Panc1 (cell line): Measurements from ENCODE around the gene PPP6R2. TPM values are rescaled to one million over a fixed set of nuclear protein-coding genes. Genes with fewer than 3 reads are reported as not detected.
A peak's percentile ranks its signal among the peaks of the same experiment; 100 is the strongest.

Experiments
- ATAC-seq: fragments of 200-7000 bp; cut with Tn5 transposase; 2 replicates; pipeline ENCODE4 v1.9.1; 2020; ENCODE audit warnings: mild to moderate bottlenecking, moderate library complexity
- BruUV-seq: library from RNA; stranded (reverse); fragments of 400-500 nt; replicated peaks from 2 replicates; lab custom pipeline; 2021; lab: Mats Ljungman, UMichigan
- CTCF ChIA-PET: fragments of 300-600 bp; sonication (Branson Sonifier 250); formaldehyde crosslinking; loops from one replicate; lab custom pipeline; 2022; ENCODE audit warnings: antibody characterized with exemption; lab: Charles Lee
- POLR2A ChIA-PET: fragments of 300-600 bp; sonication (Branson Sonifier 250); formaldehyde crosslinking; loops from one replicate; lab custom pipeline; 2022; ENCODE audit warnings: antibody characterized with exemption; lab: Charles Lee
- DNase-seq: peaks from one replicate; pipeline ENCODE4 v3.0.0-alpha.2; 2010; ENCODE audit warnings: low read depth, low spot score
- H3K27ac ChIP-seq: 2 replicates; pipeline ENCODE4 v1.5.1; 2011; ENCODE audit warnings: mild to moderate bottlenecking, low read length, inconsistent platforms
- H3K27me3 ChIP-seq: fragments of 200-500 bp; sonication (Bioruptor generic); 2 replicates; pipeline ENCODE4 v1.6.0; 2014; ENCODE audit warnings: low read length, inconsistent platforms; ENCODE audit not compliant: control insufficient read depth, insufficient read depth
- H3K36me3 ChIP-seq: fragments of 200-500 bp; sonication (Bioruptor generic); 2 replicates; pipeline ENCODE4 v1.5.1; 2014; ENCODE audit warnings: inconsistent platforms, mild to moderate bottlenecking, low read length, moderate library complexity; ENCODE audit not compliant: control insufficient read depth, insufficient read depth
- H3K4me1 ChIP-seq: 2 replicates; pipeline ENCODE4 v1.5.1; 2011; ENCODE audit warnings: inconsistent platforms, mild to moderate bottlenecking, low read length, moderate library complexity; ENCODE audit not compliant: control insufficient read depth, insufficient read depth
- H3K4me3 ChIP-seq, 2 experiments: 2 replicates each; pipeline ENCODE4 v1.5.1; 2011 to 2012; ENCODE audit warnings: low read depth in 2 of 2, low read length in 2 of 2, mild to moderate bottlenecking in 2 of 2, inconsistent platforms in 1 of 2, moderate library complexity in 1 of 2
- H3K9me3 ChIP-seq: fragments of 200-500 bp; sonication (Bioruptor generic); 2 replicates; pipeline ENCODE4 v1.5.1; 2014; ENCODE audit warnings: low read depth, mild to moderate bottlenecking, inconsistent platforms, low read length, moderate library complexity; ENCODE audit not compliant: control insufficient read depth, insufficient read depth
- POLR2AphosphoS5 ChIP-seq: IDR thresholded peaks from 2 replicates; pipeline ENCODE4 v1.6.1; 2012; ENCODE audit warnings: mild to moderate bottlenecking, low read depth, low read length, moderate library complexity
- SIN3A ChIP-seq: IDR thresholded peaks from 2 replicates; pipeline ENCODE4 v1.6.1; 2012; ENCODE audit warnings: low read depth, mild to moderate bottlenecking, low read length, moderate library complexity, borderline replicate concordance; ENCODE audit not compliant: insufficient read depth
- TCF7L2 ChIP-seq: IDR thresholded peaks from 2 replicates; pipeline ENCODE4 v1.6.1; 2011; ENCODE audit warnings: mild to moderate bottlenecking, low read depth, low read length, inconsistent platforms
- in situ Hi-C: cut with HindIII; loops from 2 replicates; pipeline ENCODE4 v1.10.0; 2016; ENCODE audit warnings: low sequenced_read_pairs, low pct_unique_long_range_greater_than_20kb
- intact Hi-C: fragments of 100-400 bp; cut with micrococcal nuclease; formaldehyde crosslinking; loops from one replicate; pipeline ENCODE4 v1.10.0; 2022; ENCODE audit not compliant: unreplicated experiment
- total RNA-seq: library from RNA; stranded (reverse); gene quantifications from one replicate; pipeline ENCODE4 v1.2.1, GENCODE V29; 2021; ENCODE audit not compliant: unreplicated experiment
- TF ChIP-seq, protein P1 (sequence below): fragments of 450-650 bp; IDR thresholded peaks from 2 replicates; pipeline ENCODE4 v1.5.1; 2017; ENCODE audit warnings: mild to moderate bottlenecking
- TF ChIP-seq, protein P2 (sequence below), 2 experiments: IDR thresholded peaks; 2 replicates each; pipeline ENCODE4 v1.6.1; 2011 to 2012; ENCODE audit warnings: low read depth in 2 of 2, control low read depth in 1 of 2, low read length in 1 of 2, mild to moderate bottlenecking in 1 of 2, moderate library complexity in 1 of 2; ENCODE audit not compliant: insufficient read depth in 1 of 2

The PPP6R2 gene
- total RNA-seq, 1 experiment from 2014 or later, result 52.8 TPM

GRCh38 chr22:50313600-50313999, 29.5 kb upstream of the PPP6R2 start:
- Histone ChIP-seq H3K27ac (no peak overlapping the region), H3K4me1 (peaks cover 21% of the 10 kb centered on the region), H3K9me3 (no peaks in the 10 kb centered on the region), H3K4me3 (no peak overlapping the region), H3K36me3 (no peaks in the 10 kb centered on the region), H3K27me3 (no peaks in the 10 kb centered on the region)
- intact Hi-C loops (no loop called here), in situ Hi-C loops (no loop called here)
- ATAC-seq (no peak), DNase-seq (no peak)
- ChIA-PET POLR2A (no interaction called here), CTCF (no interaction called here)
- no TSS peak for BruUV-seq
- TF ChIP-seq, protein P1, sequence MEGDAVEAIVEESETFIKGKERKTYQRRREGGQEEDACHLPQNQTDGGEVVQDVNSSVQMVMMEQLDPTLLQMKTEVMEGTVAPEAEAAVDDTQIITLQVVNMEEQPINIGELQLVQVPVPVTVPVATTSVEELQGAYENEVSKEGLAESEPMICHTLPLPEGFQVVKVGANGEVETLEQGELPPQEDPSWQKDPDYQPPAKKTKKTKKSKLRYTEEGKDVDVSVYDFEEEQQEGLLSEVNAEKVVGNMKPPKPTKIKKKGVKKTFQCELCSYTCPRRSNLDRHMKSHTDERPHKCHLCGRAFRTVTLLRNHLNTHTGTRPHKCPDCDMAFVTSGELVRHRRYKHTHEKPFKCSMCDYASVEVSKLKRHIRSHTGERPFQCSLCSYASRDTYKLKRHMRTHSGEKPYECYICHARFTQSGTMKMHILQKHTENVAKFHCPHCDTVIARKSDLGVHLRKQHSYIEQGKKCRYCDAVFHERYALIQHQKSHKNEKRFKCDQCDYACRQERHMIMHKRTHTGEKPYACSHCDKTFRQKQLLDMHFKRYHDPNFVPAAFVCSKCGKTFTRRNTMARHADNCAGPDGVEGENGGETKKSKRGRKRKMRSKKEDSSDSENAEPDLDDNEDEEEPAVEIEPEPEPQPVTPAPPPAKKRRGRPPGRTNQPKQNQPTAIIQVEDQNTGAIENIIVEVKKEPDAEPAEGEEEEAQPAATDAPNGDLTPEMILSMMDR, result no peak
- TF ChIP-seq POLR2AphosphoS5, result no peak
- TF ChIP-seq TCF7L2, result no peak
- TF ChIP-seq, protein P2, sequence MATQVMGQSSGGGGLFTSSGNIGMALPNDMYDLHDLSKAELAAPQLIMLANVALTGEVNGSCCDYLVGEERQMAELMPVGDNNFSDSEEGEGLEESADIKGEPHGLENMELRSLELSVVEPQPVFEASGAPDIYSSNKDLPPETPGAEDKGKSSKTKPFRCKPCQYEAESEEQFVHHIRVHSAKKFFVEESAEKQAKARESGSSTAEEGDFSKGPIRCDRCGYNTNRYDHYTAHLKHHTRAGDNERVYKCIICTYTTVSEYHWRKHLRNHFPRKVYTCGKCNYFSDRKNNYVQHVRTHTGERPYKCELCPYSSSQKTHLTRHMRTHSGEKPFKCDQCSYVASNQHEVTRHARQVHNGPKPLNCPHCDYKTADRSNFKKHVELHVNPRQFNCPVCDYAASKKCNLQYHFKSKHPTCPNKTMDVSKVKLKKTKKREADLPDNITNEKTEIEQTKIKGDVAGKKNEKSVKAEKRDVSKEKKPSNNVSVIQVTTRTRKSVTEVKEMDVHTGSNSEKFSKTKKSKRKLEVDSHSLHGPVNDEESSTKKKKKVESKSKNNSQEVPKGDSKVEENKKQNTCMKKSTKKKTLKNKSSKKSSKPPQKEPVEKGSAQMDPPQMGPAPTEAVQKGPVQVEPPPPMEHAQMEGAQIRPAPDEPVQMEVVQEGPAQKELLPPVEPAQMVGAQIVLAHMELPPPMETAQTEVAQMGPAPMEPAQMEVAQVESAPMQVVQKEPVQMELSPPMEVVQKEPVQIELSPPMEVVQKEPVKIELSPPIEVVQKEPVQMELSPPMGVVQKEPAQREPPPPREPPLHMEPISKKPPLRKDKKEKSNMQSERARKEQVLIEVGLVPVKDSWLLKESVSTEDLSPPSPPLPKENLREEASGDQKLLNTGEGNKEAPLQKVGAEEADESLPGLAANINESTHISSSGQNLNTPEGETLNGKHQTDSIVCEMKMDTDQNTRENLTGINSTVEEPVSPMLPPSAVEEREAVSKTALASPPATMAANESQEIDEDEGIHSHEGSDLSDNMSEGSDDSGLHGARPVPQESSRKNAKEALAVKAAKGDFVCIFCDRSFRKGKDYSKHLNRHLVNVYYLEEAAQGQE (IDR thresholded peaks at IDR 0.05; ENCODE audit: insufficient read depth in 1 of 2, low read depth in 2 of 2, low read length in 1 of 2), result no peak
- TF ChIP-seq SIN3A, result no peak

GRCh38 chr22:50314081-50314454, 29.1 kb upstream of the PPP6R2 start:
- POLR2A ChIA-PET, result interaction anchor here (0.5 kb wide), 1 partner anchor 42 kb away, joined by 6 read pairs; no protein-coding TSS in a partner anchor
- BruUV-seq, result no TSS peak
- in situ Hi-C loops, result no loop called here

More at GRCh38 chr22:50314081-50314454, 29.1 kb upstream of the PPP6R2 start:
- CTCF ChIA-PET, result no interaction called here
- H3K36me3 ChIP-seq, result no peaks in the 10 kb centered on the region
- H3K4me3 ChIP-seq, result no peak overlapping the region
- H3K4me1 ChIP-seq, result peaks cover 16% of the 10 kb centered on the region
- no peak overlapping the region for H3K27ac ChIP-seq
- no peak for TF ChIP-seq SIN3A
- TF ChIP-seq TCF7L2, result no peak
- TF ChIP-seq, protein P2 (IDR thresholded peaks at IDR 0.05; ENCODE audit: insufficient read depth in 1 of 2, low read depth in 2 of 2, low read length in 1 of 2), result no peak
- TF ChIP-seq, protein P1, result no peak
- TF ChIP-seq POLR2AphosphoS5, result no peak
- no peaks in the 10 kb centered on the region for H3K27me3 ChIP-seq
- ATAC-seq (peak; percentile 7; the same call in 1 of the 2 replicates), DNase-seq (no peak)
- intact Hi-C loops, result no loop called here
- no peaks in the 10 kb centered on the region for H3K9me3 ChIP-seq
